HepG2 (cell line): Measurements from ENCODE around the gene SEPTIN5. TPM values are rescaled to one million over a fixed set of nuclear protein-coding genes. Genes with fewer than 3 reads are reported as not detected.

ENCODE experiments used
- FOXK1 ChIP-seq: sonication (generic); formaldehyde crosslinking; IDR thresholded peaks from 2 replicates; pipeline ENCODE4 v1.4.0; 2020; ENCODE audit warnings: low read depth, missing genetic modification reagents, borderline replicate concordance
- MLXIP ChIP-seq: sonication (generic); formaldehyde crosslinking; IDR thresholded peaks from 2 replicates; pipeline ENCODE4 v1.9.0; 2021; ENCODE audit warnings: missing genetic modification reagents, borderline replicate concordance
- PTBP1 ChIP-seq: fragments of 200-400 bp; formaldehyde crosslinking; IDR thresholded peaks from 2 replicates; pipeline ENCODE4 v1.6.1; 2018; ENCODE audit warnings: low read length, low read depth; ENCODE audit not compliant: poor library complexity, severe bottlenecking
- SCMH1 ChIP-seq: sonication (generic); formaldehyde crosslinking; IDR thresholded peaks from 2 replicates; pipeline ENCODE4 v1.9.0; 2021; ENCODE audit warnings: missing genetic modification reagents, mild to moderate bottlenecking, borderline replicate concordance
- SOX6 ChIP-seq, 2 experiments: fragments of 450-650 bp in 1 of 2; sonication (generic) in 1 of 2; formaldehyde crosslinking in 1 of 2; IDR thresholded peaks; 2 replicates each; pipeline versions ENCODE4 v1.4.0 to v1.6.1; 2017 to 2020; ENCODE audit warnings: antibody characterized with exemption in 1 of 2, mild to moderate bottlenecking in 1 of 2, missing genetic modification reagents in 1 of 2
- ZNF484 ChIP-seq: sonication (generic); formaldehyde crosslinking; IDR thresholded peaks from 2 replicates; pipeline ENCODE4 v1.5.1; 2020; ENCODE audit warnings: mild to moderate bottlenecking, low read depth, missing genetic modification reagents, borderline replicate concordance
- polyA plus RNA-seq, 8 experiments: library from polyadenylated mRNA; depleted of rRNA in 3 of 8; stranded (reverse) in 7 of 8; unstranded in 1 of 8; fragments of >200 nt; fragmentation: Illumina TruSeq in 4 of 8; extraction: Trizol in 4 of 8; gene quantifications; 2 replicates each; pipeline versions ENCODE4 v1.2.1 to v1.2.3, GENCODE V29; 2011 to 2016; ENCODE audit warnings: low read depth in 4 of 8, missing spikeins in 1 of 8, mixed read lengths in 1 of 8; ENCODE audit not compliant: insufficient read depth in 1 of 8
- total RNA-seq, 5 experiments: library from RNA; depleted of rRNA; stranded (reverse); fragments of >200 nt; fragmentation: Illumina TruSeq; extraction: Trizol; gene quantifications; 2 replicates each; pipeline ENCODE4 v1.2.3, GENCODE V29; 2016; ENCODE audit warnings: low read depth in 1 of 5
- TF ChIP-seq, protein P1 (sequence below): sonication (generic); formaldehyde crosslinking; IDR thresholded peaks from 2 replicates; pipeline ENCODE4 v1.4.0; 2020; ENCODE audit warnings: mild to moderate bottlenecking, missing genetic modification reagents
- TF ChIP-seq, protein P2 (sequence below): sonication (generic); formaldehyde crosslinking; conservative IDR thresholded peaks from 2 replicates; pipeline ENCODE4 v1.4.0; 2020; ENCODE audit warnings: missing genetic modification reagents
- TF ChIP-seq, protein P3 (sequence below): sonication (generic); formaldehyde crosslinking; IDR thresholded peaks from 2 replicates; pipeline ENCODE4 v1.5.0; 2020; ENCODE audit warnings: mild to moderate bottlenecking, missing genetic modification reagents, borderline replicate concordance

The SEPTIN5 gene
- total and polyA plus RNA-seq, 2 of the 13 experiments (the other 11 are each of a cell fraction or from before 2014, with no cell fraction given), result 0.33 TPM; not detected in 1

GRCh38 chr22:19704355-19705015 is 9.8 kb upstream of the SEPTIN5 start (continued):
- no peak for TF ChIP-seq MLXIP (CRISPR knock-in tag)
- TF ChIP-seq, protein P1, sequence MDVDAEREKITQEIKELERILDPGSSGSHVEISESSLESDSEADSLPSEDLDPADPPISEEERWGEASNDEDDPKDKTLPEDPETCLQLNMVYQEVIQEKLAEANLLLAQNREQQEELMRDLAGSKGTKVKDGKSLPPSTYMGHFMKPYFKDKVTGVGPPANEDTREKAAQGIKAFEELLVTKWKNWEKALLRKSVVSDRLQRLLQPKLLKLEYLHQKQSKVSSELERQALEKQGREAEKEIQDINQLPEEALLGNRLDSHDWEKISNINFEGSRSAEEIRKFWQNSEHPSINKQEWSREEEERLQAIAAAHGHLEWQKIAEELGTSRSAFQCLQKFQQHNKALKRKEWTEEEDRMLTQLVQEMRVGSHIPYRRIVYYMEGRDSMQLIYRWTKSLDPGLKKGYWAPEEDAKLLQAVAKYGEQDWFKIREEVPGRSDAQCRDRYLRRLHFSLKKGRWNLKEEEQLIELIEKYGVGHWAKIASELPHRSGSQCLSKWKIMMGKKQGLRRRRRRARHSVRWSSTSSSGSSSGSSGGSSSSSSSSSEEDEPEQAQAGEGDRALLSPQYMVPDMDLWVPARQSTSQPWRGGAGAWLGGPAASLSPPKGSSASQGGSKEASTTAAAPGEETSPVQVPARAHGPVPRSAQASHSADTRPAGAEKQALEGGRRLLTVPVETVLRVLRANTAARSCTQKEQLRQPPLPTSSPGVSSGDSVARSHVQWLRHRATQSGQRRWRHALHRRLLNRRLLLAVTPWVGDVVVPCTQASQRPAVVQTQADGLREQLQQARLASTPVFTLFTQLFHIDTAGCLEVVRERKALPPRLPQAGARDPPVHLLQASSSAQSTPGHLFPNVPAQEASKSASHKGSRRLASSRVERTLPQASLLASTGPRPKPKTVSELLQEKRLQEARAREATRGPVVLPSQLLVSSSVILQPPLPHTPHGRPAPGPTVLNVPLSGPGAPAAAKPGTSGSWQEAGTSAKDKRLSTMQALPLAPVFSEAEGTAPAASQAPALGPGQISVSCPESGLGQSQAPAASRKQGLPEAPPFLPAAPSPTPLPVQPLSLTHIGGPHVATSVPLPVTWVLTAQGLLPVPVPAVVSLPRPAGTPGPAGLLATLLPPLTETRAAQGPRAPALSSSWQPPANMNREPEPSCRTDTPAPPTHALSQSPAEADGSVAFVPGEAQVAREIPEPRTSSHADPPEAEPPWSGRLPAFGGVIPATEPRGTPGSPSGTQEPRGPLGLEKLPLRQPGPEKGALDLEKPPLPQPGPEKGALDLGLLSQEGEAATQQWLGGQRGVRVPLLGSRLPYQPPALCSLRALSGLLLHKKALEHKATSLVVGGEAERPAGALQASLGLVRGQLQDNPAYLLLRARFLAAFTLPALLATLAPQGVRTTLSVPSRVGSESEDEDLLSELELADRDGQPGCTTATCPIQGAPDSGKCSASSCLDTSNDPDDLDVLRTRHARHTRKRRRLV (CRISPR knock-in tag), result no peak
- TF ChIP-seq FOXK1, result peak; percentile 25; the same call in 1 of the 2 replicates
- TF ChIP-seq ZNF484 (CRISPR knock-in tag), result no peak
- TF ChIP-seq SCMH1 (CRISPR knock-in tag), result no peak
- TF ChIP-seq, protein P2, sequence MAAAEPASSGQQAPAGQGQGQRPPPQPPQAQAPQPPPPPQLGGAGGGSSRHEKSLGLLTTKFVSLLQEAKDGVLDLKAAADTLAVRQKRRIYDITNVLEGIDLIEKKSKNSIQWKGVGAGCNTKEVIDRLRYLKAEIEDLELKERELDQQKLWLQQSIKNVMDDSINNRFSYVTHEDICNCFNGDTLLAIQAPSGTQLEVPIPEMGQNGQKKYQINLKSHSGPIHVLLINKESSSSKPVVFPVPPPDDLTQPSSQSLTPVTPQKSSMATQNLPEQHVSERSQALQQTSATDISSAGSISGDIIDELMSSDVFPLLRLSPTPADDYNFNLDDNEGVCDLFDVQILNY, result no peak
- TF ChIP-seq, protein P3, sequence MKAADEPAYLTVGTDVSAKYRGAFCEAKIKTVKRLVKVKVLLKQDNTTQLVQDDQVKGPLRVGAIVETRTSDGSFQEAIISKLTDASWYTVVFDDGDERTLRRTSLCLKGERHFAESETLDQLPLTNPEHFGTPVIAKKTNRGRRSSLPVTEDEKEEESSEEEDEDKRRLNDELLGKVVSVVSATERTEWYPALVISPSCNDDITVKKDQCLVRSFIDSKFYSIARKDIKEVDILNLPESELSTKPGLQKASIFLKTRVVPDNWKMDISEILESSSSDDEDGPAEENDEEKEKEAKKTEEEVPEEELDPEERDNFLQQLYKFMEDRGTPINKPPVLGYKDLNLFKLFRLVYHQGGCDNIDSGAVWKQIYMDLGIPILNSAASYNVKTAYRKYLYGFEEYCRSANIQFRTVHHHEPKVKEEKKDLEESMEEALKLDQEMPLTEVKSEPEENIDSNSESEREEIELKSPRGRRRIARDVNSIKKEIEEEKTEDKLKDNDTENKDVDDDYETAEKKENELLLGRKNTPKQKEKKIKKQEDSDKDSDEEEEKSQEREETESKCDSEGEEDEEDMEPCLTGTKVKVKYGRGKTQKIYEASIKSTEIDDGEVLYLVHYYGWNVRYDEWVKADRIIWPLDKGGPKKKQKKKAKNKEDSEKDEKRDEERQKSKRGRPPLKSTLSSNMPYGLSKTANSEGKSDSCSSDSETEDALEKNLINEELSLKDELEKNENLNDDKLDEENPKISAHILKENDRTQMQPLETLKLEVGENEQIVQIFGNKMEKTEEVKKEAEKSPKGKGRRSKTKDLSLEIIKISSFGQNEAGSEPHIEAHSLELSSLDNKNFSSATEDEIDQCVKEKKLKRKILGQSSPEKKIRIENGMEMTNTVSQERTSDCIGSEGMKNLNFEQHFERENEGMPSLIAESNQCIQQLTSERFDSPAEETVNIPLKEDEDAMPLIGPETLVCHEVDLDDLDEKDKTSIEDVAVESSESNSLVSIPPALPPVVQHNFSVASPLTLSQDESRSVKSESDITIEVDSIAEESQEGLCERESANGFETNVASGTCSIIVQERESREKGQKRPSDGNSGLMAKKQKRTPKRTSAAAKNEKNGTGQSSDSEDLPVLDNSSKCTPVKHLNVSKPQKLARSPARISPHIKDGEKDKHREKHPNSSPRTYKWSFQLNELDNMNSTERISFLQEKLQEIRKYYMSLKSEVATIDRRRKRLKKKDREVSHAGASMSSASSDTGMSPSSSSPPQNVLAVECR (CRISPR knock-in tag), result peak; percentile 29; the same call in 1 of the 2 replicates
- no peak for TF ChIP-seq PTBP1
- TF ChIP-seq SOX6 (IDR thresholded peaks at IDR 0.05), result no peak
- peak; percentile 47; the same call in 1 of the 2 replicates for TF ChIP-seq SOX6 (CRISPR knock-in tag; IDR thresholded peaks at IDR 0.05)
